Suprapubic skin (tissue), 4 donors: ENCODE measurements around the gene RNF167.

Experiments used
- CTCF ChIP-seq, 2 donors: fragments of 200-600 bp in 1 of 2; fragments of 450-650 bp in 1 of 2; sonication (generic) in 1 of 2; IDR thresholded peaks; one replicate each; pipeline ENCODE4 v1.5.1; 2016 to 2019; ENCODE audit warnings: antibody characterized with exemption in 2 of 2, mild to moderate bottlenecking in 1 of 2, moderate library complexity in 1 of 2
- EP300 ChIP-seq: sonication (generic); formaldehyde crosslinking; IDR thresholded peaks from one replicate; pipeline ENCODE4 v1.6.1; 2017; ENCODE audit warnings: antibody characterized with exemption
- POLR2A ChIP-seq, 2 donors: fragments of 450-650 bp; IDR thresholded peaks; one replicate each; pipeline ENCODE4 v1.6.1; 2017; ENCODE audit warnings: antibody characterized with exemption in 2 of 2, mild to moderate bottlenecking in 2 of 2, moderate library complexity in 2 of 2
- POLR2AphosphoS5 ChIP-seq, 3 donors: sonication (generic); formaldehyde crosslinking; IDR thresholded peaks; one replicate each; pipeline ENCODE4 v1.6.1; 2017; ENCODE audit warnings: antibody characterized with exemption in 3 of 3

- TF ChIP-seq CTCF (IDR thresholded peaks at IDR 0.05) (no peak), POLR2AphosphoS5 (IDR thresholded peaks at IDR 0.05) (no peak), POLR2A (IDR thresholded peaks at IDR 0.05) (no peak), EP300 (no peak)
Measured at GRCh38 chr17:4973256-4974114, 33.4 kb downstream of the RNF167 start.
